A549 treated with CpdA at 1 μM for 4 hours (cell line): ENCODE measurements around the gene MPIG6B. TPM values are rescaled to one million over a fixed set of nuclear protein-coding genes. Genes with fewer than 3 reads are reported as not detected.

Experiments
- total RNA-seq: library from RNA; stranded (reverse); fragments of 200-300 nt; extraction: Qiagen RNA extraction; gene quantifications from 5 replicates; pipeline ENCODE4 v1.2.3, GENCODE V29; 2022; ENCODE audit warnings: low read depth

MPIG6B gene
- not detected in 5 replicates for total RNA-seq

GRCh38 chr6:31723245-31723979 lies at the start of gene MPIG6B:
MPIG6B (plus strand) TSS chr6:31723373; CDS start chr6:31723384, 11 bp downstream.

GRCh38 chr6:31680226-31681134 lies 42.7 kb upstream of the MPIG6B start, which contains the start of gene LY6G5C:
LY6G5C (minus strand) TSS chr6:31681067; CDS start chr6:31680373, 694 bp downstream.

GRCh38 chr6:31702819-31703716 lies 20.1 kb upstream of the MPIG6B start, which contains the start of gene ABHD16A:
ABHD16A (minus strand) TSS chr6:31703324; CDS start chr6:31703281, 43 bp downstream.

GRCh38 chr6:31706599-31706998 lies 16.6 kb upstream of the MPIG6B start, which contains the start of gene LY6G6F:
LY6G6F (plus strand) TSS chr6:31706866; CDS start chr6:31706907, 41 bp downstream.

GRCh38 chr6:31715022-31715958 lies 7.9 kb upstream of the MPIG6B start, which contains the start of gene LY6G6D:
LY6G6D (plus strand) TSS chr6:31715348; CDS start chr6:31715356, 8 bp downstream.

GRCh38 chr6:31721351-31722020 lies 1.7 kb upstream of the MPIG6B start, which contains the start of gene LY6G6C:
LY6G6C (minus strand) TSS chr6:31721746; CDS start chr6:31721679, 67 bp downstream.

GRCh38 chr6:31728767-31729514 lies 5.8 kb downstream of the MPIG6B start, which contains the start of gene DDAH2:
DDAH2 (minus strand) TSS chr6:31729299; CDS start chr6:31729161, 138 bp downstream.

GRCh38 chr6:31736021-31736767 lies 13.0 kb downstream of the MPIG6B start, which contains the start of gene CLIC1:
CLIC1 (minus strand) TSS chr6:31736530; CDS start chr6:31736300, 230 bp downstream.

GRCh38 chr6:31739639-31740396 lies 16.6 kb downstream of the MPIG6B start, which contains the start of gene MSH5:
MSH5 (plus strand) TSS chr6:31740005; CDS start chr6:31740467, 462 bp downstream.

GRCh38 chr6:31762356-31762755 lies 39.2 kb downstream of the MPIG6B start, which contains the start of gene SAPCD1:
SAPCD1 (plus strand) TSS chr6:31762656; CDS start chr6:31763055, 399 bp downstream.

Other genes with a start within 250 kb of the MPIG6B start
- gene MICB, start 225.2 kb upstream of the MPIG6B start, total RNA-seq: 6.6 to 8.6 TPM (median 7.7 TPM) in 5 replicates
- gene MCCD1, start 194.4 kb upstream of the MPIG6B start, total RNA-seq: not detected in 5 replicates
- 313 to 396 TPM (median 382 TPM) in 5 replicates for gene DDX39B, start 181.4 kb upstream of the MPIG6B start, total RNA-seq
- gene ATP6V1G2, start 176.8 kb upstream of the MPIG6B start, total RNA-seq: 0.57 to 0.77 TPM (median 0.63 TPM) in 5 replicates
- gene NFKBIL1, start 175.8 kb upstream of the MPIG6B start, total RNA-seq: 9.5 to 12.2 TPM (median 10.6 TPM) in 5 replicates
- 0.08 to 0.13 TPM (median 0.10 TPM) in 3 of 5 replicates, not detected in the others for gene LTA, start 151.1 kb upstream of the MPIG6B start, total RNA-seq
- 0.06 to 0.13 TPM (median 0.07 TPM) in 3 of 5 replicates, not detected in the others for gene TNF, start 147.8 kb upstream of the MPIG6B start, total RNA-seq
- gene LTB, start 140.9 kb upstream of the MPIG6B start, total RNA-seq: 0.27 to 0.39 TPM (median 0.35 TPM) in 5 replicates
- gene LST1, start 137.1 kb upstream of the MPIG6B start, total RNA-seq: 0.26 to 0.49 TPM (median 0.37 TPM) in 3 of 5 replicates, not detected in the others
- not detected in 5 replicates for gene NCR3, start 130.4 kb upstream of the MPIG6B start, total RNA-seq
- not detected in 5 replicates for gene AIF1, start 108.1 kb upstream of the MPIG6B start, total RNA-seq
- gene PRRC2A, start 102.7 kb upstream of the MPIG6B start, total RNA-seq: 70.6 to 97.9 TPM (median 90.8 TPM) in 5 replicates
- 115 to 151 TPM (median 145 TPM) in 5 replicates for gene BAG6, start 70.7 kb upstream of the MPIG6B start, total RNA-seq
- gene APOM, start 67.5 kb upstream of the MPIG6B start, total RNA-seq: 1.8 to 4.8 TPM (median 3.2 TPM) in 5 replicates
- 10.5 to 13.0 TPM (median 12.2 TPM) in 5 replicates for gene C6orf47, start 62.6 kb upstream of the MPIG6B start, total RNA-seq
- gene GPANK1, start 58.4 kb upstream of the MPIG6B start, total RNA-seq: 9.3 to 14.1 TPM (median 12.7 TPM) in 5 replicates
- gene CSNK2B, start 57.3 kb upstream of the MPIG6B start, total RNA-seq: 168 to 184 TPM (median 180 TPM) in 5 replicates
- 3.6 to 6.3 TPM (median 5.0 TPM) in 5 replicates for gene LY6G5B, start 53.4 kb upstream of the MPIG6B start, total RNA-seq
- 0.51 to 2.4 TPM (median 1.4 TPM) in 5 replicates for gene LY6G5C, start 42.3 kb upstream of the MPIG6B start, total RNA-seq
- gene ABHD16A, start 20.0 kb upstream of the MPIG6B start, total RNA-seq: 15.6 to 21.2 TPM (median 19.2 TPM) in 5 replicates
- not detected in 5 replicates for gene LY6G6F, start 16.5 kb upstream of the MPIG6B start, total RNA-seq
- gene LY6G6D, start 8.0 kb upstream of the MPIG6B start, total RNA-seq: not detected in 5 replicates
- 0.11 TPM in 1 of 5 replicates, not detected in the others for gene LY6G6C, start 1.6 kb upstream of the MPIG6B start, total RNA-seq
- gene DDAH2, start 5.9 kb downstream of the MPIG6B start, total RNA-seq: 25.6 to 30.4 TPM (median 28.7 TPM) in 5 replicates
- gene CLIC1, start 13.2 kb downstream of the MPIG6B start, total RNA-seq: 495 to 530 TPM (median 516 TPM) in 5 replicates
- 12.1 to 16.5 TPM (median 15.1 TPM) in 5 replicates for gene MSH5, start 16.6 kb downstream of the MPIG6B start, total RNA-seq
- 3.6 to 5.9 TPM (median 4.7 TPM) in 5 replicates for gene SAPCD1, start 39.3 kb downstream of the MPIG6B start, total RNA-seq
- gene VWA7, start 54.0 kb downstream of the MPIG6B start, total RNA-seq: 0.61 to 2.0 TPM (median 1.5 TPM) in 5 replicates
- 50.8 to 60.2 TPM (median 57.2 TPM) in 5 replicates for gene VARS1, start 72.4 kb downstream of the MPIG6B start, total RNA-seq
- 49.7 to 68.8 TPM (median 64.6 TPM) in 5 replicates for gene LSM2, start 83.6 kb downstream of the MPIG6B start, total RNA-seq
- gene HSPA1L, start 91.9 kb downstream of the MPIG6B start, total RNA-seq: 1.3 to 2.2 TPM (median 2.1 TPM) in 5 replicates
- gene HSPA1A, start 92.2 kb downstream of the MPIG6B start, total RNA-seq: 218 to 535 TPM (median 388 TPM) in 5 replicates
- gene HSPA1B, start 104.4 kb downstream of the MPIG6B start, total RNA-seq: 167 to 379 TPM (median 289 TPM) in 5 replicates
- 25.3 to 37.2 TPM (median 30.6 TPM) in 5 replicates for gene NEU1, start 139.4 kb downstream of the MPIG6B start, total RNA-seq
- gene SLC44A4, start 155.6 kb downstream of the MPIG6B start, total RNA-seq: 0.10 to 0.14 TPM (median 0.13 TPM) in 3 of 5 replicates, not detected in the others
- gene EHMT2, start 174.3 kb downstream of the MPIG6B start, total RNA-seq: 25.6 to 34.6 TPM (median 30.8 TPM) in 5 replicates
- 3.2 to 5.4 TPM (median 4.8 TPM) in 5 replicates for gene ZBTB12, start 178.7 kb downstream of the MPIG6B start, total RNA-seq
- 0.19 to 0.66 TPM (median 0.27 TPM) in 5 replicates for gene C2, start 204.3 kb downstream of the MPIG6B start, total RNA-seq
- 1.4 to 3.1 TPM (median 2.1 TPM) in 5 replicates for gene CFB, start 222.7 kb downstream of the MPIG6B start, total RNA-seq
- 74.0 to 93.6 TPM (median 77.4 TPM) in 5 replicates for gene NELFE, start 235.6 kb downstream of the MPIG6B start, total RNA-seq
- gene SKIC2, start 235.8 kb downstream of the MPIG6B start, total RNA-seq: 22.7 to 25.6 TPM (median 24.7 TPM) in 5 replicates
- 9.7 to 13.2 TPM (median 11.9 TPM) in 5 replicates for gene DXO, start 248.8 kb downstream of the MPIG6B start, total RNA-seq